ENCODE data around the gene SCGB1D1.

- TF ChIP-seq POLR2A (IDR thresholded peaks at IDR 0.05; ENCODE audit: low read depth) (no peak), EP300 (IDR thresholded peaks at IDR 0.05) (no peak)
- TF ChIP-seq, protein P1, sequence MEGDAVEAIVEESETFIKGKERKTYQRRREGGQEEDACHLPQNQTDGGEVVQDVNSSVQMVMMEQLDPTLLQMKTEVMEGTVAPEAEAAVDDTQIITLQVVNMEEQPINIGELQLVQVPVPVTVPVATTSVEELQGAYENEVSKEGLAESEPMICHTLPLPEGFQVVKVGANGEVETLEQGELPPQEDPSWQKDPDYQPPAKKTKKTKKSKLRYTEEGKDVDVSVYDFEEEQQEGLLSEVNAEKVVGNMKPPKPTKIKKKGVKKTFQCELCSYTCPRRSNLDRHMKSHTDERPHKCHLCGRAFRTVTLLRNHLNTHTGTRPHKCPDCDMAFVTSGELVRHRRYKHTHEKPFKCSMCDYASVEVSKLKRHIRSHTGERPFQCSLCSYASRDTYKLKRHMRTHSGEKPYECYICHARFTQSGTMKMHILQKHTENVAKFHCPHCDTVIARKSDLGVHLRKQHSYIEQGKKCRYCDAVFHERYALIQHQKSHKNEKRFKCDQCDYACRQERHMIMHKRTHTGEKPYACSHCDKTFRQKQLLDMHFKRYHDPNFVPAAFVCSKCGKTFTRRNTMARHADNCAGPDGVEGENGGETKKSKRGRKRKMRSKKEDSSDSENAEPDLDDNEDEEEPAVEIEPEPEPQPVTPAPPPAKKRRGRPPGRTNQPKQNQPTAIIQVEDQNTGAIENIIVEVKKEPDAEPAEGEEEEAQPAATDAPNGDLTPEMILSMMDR (IDR thresholded peaks at IDR 0.05), result no peak
Measured at GRCh38 chr11:62149986-62150886, 39.8 kb upstream of the SCGB1D1 start.
